Endothelial cell of umbilical vein (primary cell): Measurements from ENCODE around the gene SRCIN1. TPM values are rescaled to one million over a fixed set of nuclear protein-coding genes. Genes with fewer than 3 reads are reported as not detected.

Experiments used
- BruUV-seq: library from RNA; stranded (reverse); fragments of 400-500 nt; replicated peaks from 2 replicates; lab custom pipeline; 2021; lab: Mats Ljungman, UMichigan
- CTCF ChIA-PET: fragments of 300-600, 350-600 bp; sonication (Branson Sonifier 250); formaldehyde crosslinking; loops from one replicate; lab custom pipeline; 2021; ENCODE audit warnings: antibody characterized with exemption, inconsistent platforms; lab: Charles Lee
- POLR2A ChIA-PET: fragments of 300-600, 350-600 bp; sonication (Branson Sonifier 250); formaldehyde crosslinking; loops from one replicate; lab custom pipeline; 2021; ENCODE audit warnings: antibody characterized with exemption, inconsistent platforms; lab: Charles Lee
- DNase-seq: peaks from one replicate; pipeline ENCODE4 v3.0.0-alpha.2; 2011; ENCODE audit warnings: low read depth, low spot score
- FAIRE-seq: peaks from 2 replicates; lab custom pipeline; 2011; peaks lifted over from hg19 to GRCh38; lab: Jason Lieb, UNC
- H2AFZ ChIP-seq: 2 replicates; pipeline ENCODE4 v1.6.0; 2012; ENCODE audit warnings: low read depth, low read length, control low read depth, inconsistent platforms
- H3K27ac ChIP-seq: 2 replicates; pipeline ENCODE4 v1.5.1; 2011; ENCODE audit warnings: low read depth, mild to moderate bottlenecking, control low read depth, low read length, moderate library complexity; ENCODE audit not compliant: insufficient read depth
- H3K27me3 ChIP-seq, 2 experiments: 2 replicates each; pipeline versions ENCODE4 v1.6.0 to v1.6.1; 2011; ENCODE audit warnings: low read length in 2 of 2, mixed read lengths in 1 of 2; ENCODE audit not compliant: control insufficient read depth in 2 of 2, insufficient read depth in 2 of 2
- H3K36me3 ChIP-seq, 2 experiments: 2 replicates in 1 of 2; 3 replicates in 1 of 2; pipeline ENCODE4 v1.5.1; 2011; ENCODE audit warnings: low read length in 2 of 2, mild to moderate bottlenecking in 1 of 2, moderate library complexity in 1 of 2; ENCODE audit not compliant: control insufficient read depth in 2 of 2, insufficient read depth in 2 of 2; ENCODE audit errors: extremely low read depth in 1 of 2
- H3K4me1 ChIP-seq: 3 replicates; pipeline ENCODE4 v1.5.1; 2011; ENCODE audit warnings: mild to moderate bottlenecking, low read length; ENCODE audit not compliant: control insufficient read depth, insufficient read depth; ENCODE audit errors: extremely low read depth
- H3K4me2 ChIP-seq: 2 replicates; pipeline ENCODE4 v1.6.1; 2011; ENCODE audit warnings: low read length, control low read depth, mixed read lengths; ENCODE audit not compliant: insufficient read depth
- H3K4me3 ChIP-seq, 3 experiments: fragments of 200-600 bp in 1 of 3; sonication (generic), shearing (Covaris generic) in 1 of 3; replicated peaks in 1 of 3; 2 replicates each; pipeline ENCODE4 v1.5.1; 2011 to 2016; ENCODE audit warnings: control low read depth in 3 of 3, low read length in 3 of 3, mild to moderate bottlenecking in 2 of 3, inconsistent platforms in 1 of 3, low read depth in 1 of 3, moderate library complexity in 1 of 3; ENCODE audit not compliant: insufficient read depth in 1 of 3
- H3K79me2 ChIP-seq: 2 replicates; pipeline ENCODE4 v1.6.0; 2012; ENCODE audit warnings: low read length, inconsistent platforms; ENCODE audit not compliant: control insufficient read depth, insufficient read depth
- H3K9ac ChIP-seq: replicated peaks from 2 replicates; pipeline ENCODE3; 2011; ENCODE audit warnings: low read length, control low read depth; ENCODE audit not compliant: insufficient read depth; ENCODE audit errors: extremely low read depth
- H3K9me1 ChIP-seq: replicated peaks from 3 replicates; pipeline ENCODE4 v1.6.0; 2011; ENCODE audit warnings: mild to moderate bottlenecking, low read length; ENCODE audit not compliant: control insufficient read depth, insufficient read depth; ENCODE audit errors: extremely low read depth
- H3K9me3 ChIP-seq: replicated peaks from 2 replicates; pipeline ENCODE4 v1.5.1; 2012; ENCODE audit warnings: low read length, inconsistent platforms; ENCODE audit not compliant: control insufficient read depth, insufficient read depth
- H4K20me1 ChIP-seq: replicated peaks from 2 replicates; pipeline ENCODE3; 2011; ENCODE audit warnings: mild to moderate bottlenecking, low read length; ENCODE audit not compliant: control insufficient read depth, insufficient read depth; ENCODE audit errors: extremely low read depth
- EZH2 ChIP-seq: IDR thresholded peaks from 2 replicates; pipeline ENCODE4 v1.6.1; 2012; ENCODE audit warnings: borderline replicate concordance, low read depth, mild to moderate bottlenecking, moderate library complexity, low read length, inconsistent platforms; ENCODE audit not compliant: severe bottlenecking
- FOS ChIP-seq: IDR thresholded peaks from 2 replicates; pipeline ENCODE4 v1.6.1; 2011; ENCODE audit warnings: mild to moderate bottlenecking, low read length, moderate library complexity, borderline replicate concordance; ENCODE audit not compliant: insufficient read depth
- GATA2 ChIP-seq: IDR thresholded peaks from 2 replicates; pipeline ENCODE4 v1.7.0; 2011; ENCODE audit warnings: low read depth, mild to moderate bottlenecking, moderate library complexity, mixed read lengths, low read length; ENCODE audit not compliant: insufficient read length, insufficient read depth
- JUN ChIP-seq: IDR thresholded peaks from 2 replicates; pipeline ENCODE4 v1.6.1; 2011; ENCODE audit warnings: borderline replicate concordance, low read depth; ENCODE audit not compliant: insufficient read length, insufficient read depth
- MYC ChIP-seq: IDR thresholded peaks from one replicate; pipeline ENCODE4 v1.6.1; 2011; ENCODE audit warnings: mild to moderate bottlenecking, low read depth, low read length
- POLR2A ChIP-seq: IDR thresholded peaks from 2 replicates; pipeline ENCODE4 v1.6.1; 2012; ENCODE audit warnings: low read depth, mild to moderate bottlenecking, control low read depth, low read length
- POLR2AphosphoS5 ChIP-seq: IDR thresholded peaks from 2 replicates; pipeline ENCODE4 v1.6.1; 2012; ENCODE audit warnings: low read depth, mild to moderate bottlenecking, control low read depth, low read length, moderate library complexity; ENCODE audit not compliant: insufficient read depth
- dilution Hi-C: fragments of 300-500 bp; cut with MboI; formaldehyde crosslinking; loops from one replicate; pipeline ENCODE4 v1.15.0; 2019; ENCODE audit warnings: low sequenced_read_pairs; ENCODE audit not compliant: extremely low pct_ligation_motif_present
- intact Hi-C: fragments of 100-400 bp; cut with micrococcal nuclease; formaldehyde crosslinking; loops from one replicate; pipeline ENCODE4 v1.10.0; 2022
- polyA plus RNA-seq, 4 experiments: library from polyadenylated mRNA; depleted of rRNA in 3 of 4; stranded (reverse) in 3 of 4; unstranded in 1 of 4; fragments of >200 nt; gene quantifications; 2 replicates each; pipeline versions ENCODE4 v1.2.1 to v1.2.3, GENCODE V29; 2011 to 2012; ENCODE audit warnings: missing spikeins in 1 of 4
- total RNA-seq: library from RNA; stranded (reverse); gene quantifications from 2 replicates; pipeline ENCODE4 v1.2.3, GENCODE V29; 2021
- TF ChIP-seq, protein P1 (sequence below), 2 donors: IDR thresholded peaks; 1 replicate in 1 of 2; 2 replicates in 1 of 2; pipeline ENCODE4 v1.5.1; 2011; ENCODE audit warnings: low read length in 2 of 2, mild to moderate bottlenecking in 2 of 2, moderate library complexity in 2 of 2, control low read depth in 1 of 2, inconsistent platforms in 1 of 2, low read depth in 1 of 2; ENCODE audit not compliant: insufficient read depth in 1 of 2; ENCODE audit errors: extremely low read depth in 1 of 2
- TF ChIP-seq, protein P2 (sequence below): IDR thresholded peaks from 2 replicates; pipeline ENCODE4 v1.6.1; 2011; ENCODE audit not compliant: insufficient read depth, insufficient read length

The SRCIN1 gene
- total and polyA plus RNA-seq, 2 donors (not counting 3 experiments of a cell fraction or from before 2014, with no cell fraction given), result 0.15 to 0.35 TPM

DNA sequence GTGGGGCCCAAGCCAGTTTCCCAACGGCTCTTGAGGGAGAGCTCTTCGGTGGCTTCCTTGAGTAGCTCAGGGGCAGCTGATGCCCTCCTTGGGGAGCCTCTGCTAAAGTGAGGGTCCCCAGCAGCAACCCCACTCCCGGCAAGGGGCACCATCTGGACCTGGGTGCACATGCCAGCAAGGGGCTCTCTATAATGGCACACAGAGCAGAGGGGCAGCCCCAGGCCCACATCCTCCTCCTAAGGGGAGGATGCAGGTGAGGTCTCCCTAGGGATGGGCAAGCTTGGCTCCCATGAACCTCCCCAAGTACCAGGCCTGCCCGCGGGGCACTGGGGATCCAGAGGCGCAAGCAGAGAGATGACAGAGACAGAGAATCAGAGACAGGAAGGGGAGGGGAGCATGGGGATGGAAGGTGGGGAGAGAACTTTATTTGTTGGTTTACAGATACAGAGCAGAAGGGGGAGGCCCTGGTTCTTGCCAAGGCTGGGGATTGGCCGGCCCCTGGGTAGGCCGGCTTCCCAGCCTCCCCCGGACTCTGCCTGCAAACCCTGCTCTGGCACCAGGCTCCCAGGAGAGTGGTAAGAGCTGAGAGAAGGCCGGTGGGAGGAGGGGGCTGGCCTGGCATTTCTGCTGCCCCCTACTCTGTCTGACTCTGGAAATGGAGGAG lies 61.4 kb downstream of the SRCIN1 start:
- ChIA-PET CTCF (interaction anchor here (0.9 to 6.7 kb wide), 2 partner anchors 14 to 35 kb away, joined by 3 to 40 read pairs; no protein-coding TSS in a partner anchor), POLR2A (no interaction called here)
- Histone ChIP-seq H3K4me1 (no peaks in the 10 kb centered on the region), H3K9me3 (no peaks in the 10 kb centered on the region), H3K9ac (no peak overlapping the region), H3K4me3 (no peak overlapping the region), H4K20me1 (no peaks in the 10 kb centered on the region), H3K4me2 (no peak overlapping the region), H3K36me3 (no peaks in the 10 kb centered on the region), H3K27me3 (no peaks in the 10 kb centered on the region), H3K79me2 (no peaks in the 10 kb centered on the region), H3K27ac (no peak overlapping the region), H2AFZ (no peak overlapping the region), H3K9me1 (no peaks in the 10 kb centered on the region)
- intact Hi-C loops (no loop called here), dilution Hi-C loops (no loop called here)
- TF ChIP-seq EZH2 (no peak), JUN (no peak), GATA2 (no peak), MYC (no peak), POLR2AphosphoS5 (no peak), POLR2A (no peak), FOS (no peak)
- TF ChIP-seq, protein P1, sequence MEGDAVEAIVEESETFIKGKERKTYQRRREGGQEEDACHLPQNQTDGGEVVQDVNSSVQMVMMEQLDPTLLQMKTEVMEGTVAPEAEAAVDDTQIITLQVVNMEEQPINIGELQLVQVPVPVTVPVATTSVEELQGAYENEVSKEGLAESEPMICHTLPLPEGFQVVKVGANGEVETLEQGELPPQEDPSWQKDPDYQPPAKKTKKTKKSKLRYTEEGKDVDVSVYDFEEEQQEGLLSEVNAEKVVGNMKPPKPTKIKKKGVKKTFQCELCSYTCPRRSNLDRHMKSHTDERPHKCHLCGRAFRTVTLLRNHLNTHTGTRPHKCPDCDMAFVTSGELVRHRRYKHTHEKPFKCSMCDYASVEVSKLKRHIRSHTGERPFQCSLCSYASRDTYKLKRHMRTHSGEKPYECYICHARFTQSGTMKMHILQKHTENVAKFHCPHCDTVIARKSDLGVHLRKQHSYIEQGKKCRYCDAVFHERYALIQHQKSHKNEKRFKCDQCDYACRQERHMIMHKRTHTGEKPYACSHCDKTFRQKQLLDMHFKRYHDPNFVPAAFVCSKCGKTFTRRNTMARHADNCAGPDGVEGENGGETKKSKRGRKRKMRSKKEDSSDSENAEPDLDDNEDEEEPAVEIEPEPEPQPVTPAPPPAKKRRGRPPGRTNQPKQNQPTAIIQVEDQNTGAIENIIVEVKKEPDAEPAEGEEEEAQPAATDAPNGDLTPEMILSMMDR (IDR thresholded peaks at IDR 0.05; ENCODE audit: extremely low read depth in 1 of 2, insufficient read depth in 1 of 2, low read depth in 1 of 2, low read length in 2 of 2), result no peak
- TF ChIP-seq, protein P2, sequence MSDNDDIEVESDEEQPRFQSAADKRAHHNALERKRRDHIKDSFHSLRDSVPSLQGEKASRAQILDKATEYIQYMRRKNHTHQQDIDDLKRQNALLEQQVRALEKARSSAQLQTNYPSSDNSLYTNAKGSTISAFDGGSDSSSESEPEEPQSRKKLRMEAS, result no peak
- no peak for DNase-seq
- no peak for FAIRE-seq
- BruUV-seq, result no TSS peak
